A673 (cell line): ENCODE data around the gene MROH2A.

Source experiments
- EZH2 ChIP-seq: fragments of 200-600 bp; sonication (generic); IDR thresholded peaks from 2 replicates; pipeline ENCODE4 v1.6.1; 2017; ENCODE audit warnings: borderline replicate concordance, low read depth, mild to moderate bottlenecking, mixed read lengths, antibody characterized with exemption, low read length; ENCODE audit not compliant: poor library complexity, severe bottlenecking
- TF ChIP-seq, protein P1 (sequence below): fragments of 300-800, 200-600 bp; sonication (generic); conservative IDR thresholded peaks from 2 replicates; pipeline ENCODE4 v1.5.1; 2017; ENCODE audit warnings: low read depth, mild to moderate bottlenecking, antibody characterized with exemption, low read length, moderate library complexity, mixed read lengths

DNA sequence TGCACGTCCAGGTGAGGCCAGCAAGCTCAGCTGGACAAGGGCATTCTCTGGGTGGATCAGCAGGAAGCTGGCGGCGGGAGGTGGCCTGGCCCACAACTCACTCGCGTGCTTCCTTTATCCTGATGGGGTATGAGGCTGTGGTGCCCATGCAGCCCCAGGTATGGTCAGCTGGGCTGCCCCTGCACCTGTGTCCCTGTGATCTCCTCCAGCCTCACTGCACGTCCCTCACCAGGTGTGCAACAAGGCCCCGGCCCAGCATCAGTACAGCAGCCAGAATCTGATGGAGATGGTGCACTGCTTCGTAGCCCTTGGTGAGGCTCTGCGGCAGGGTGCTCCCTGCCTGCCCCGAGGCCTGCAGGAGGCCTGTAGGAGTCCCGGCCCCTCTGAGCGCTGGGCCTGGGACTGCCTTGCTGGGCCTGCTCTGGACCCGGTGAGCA, 17.6 kb downstream of the MROH2A start:
- no peak for TF ChIP-seq EZH2
- TF ChIP-seq, protein P1, sequence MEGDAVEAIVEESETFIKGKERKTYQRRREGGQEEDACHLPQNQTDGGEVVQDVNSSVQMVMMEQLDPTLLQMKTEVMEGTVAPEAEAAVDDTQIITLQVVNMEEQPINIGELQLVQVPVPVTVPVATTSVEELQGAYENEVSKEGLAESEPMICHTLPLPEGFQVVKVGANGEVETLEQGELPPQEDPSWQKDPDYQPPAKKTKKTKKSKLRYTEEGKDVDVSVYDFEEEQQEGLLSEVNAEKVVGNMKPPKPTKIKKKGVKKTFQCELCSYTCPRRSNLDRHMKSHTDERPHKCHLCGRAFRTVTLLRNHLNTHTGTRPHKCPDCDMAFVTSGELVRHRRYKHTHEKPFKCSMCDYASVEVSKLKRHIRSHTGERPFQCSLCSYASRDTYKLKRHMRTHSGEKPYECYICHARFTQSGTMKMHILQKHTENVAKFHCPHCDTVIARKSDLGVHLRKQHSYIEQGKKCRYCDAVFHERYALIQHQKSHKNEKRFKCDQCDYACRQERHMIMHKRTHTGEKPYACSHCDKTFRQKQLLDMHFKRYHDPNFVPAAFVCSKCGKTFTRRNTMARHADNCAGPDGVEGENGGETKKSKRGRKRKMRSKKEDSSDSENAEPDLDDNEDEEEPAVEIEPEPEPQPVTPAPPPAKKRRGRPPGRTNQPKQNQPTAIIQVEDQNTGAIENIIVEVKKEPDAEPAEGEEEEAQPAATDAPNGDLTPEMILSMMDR: no peak
